GM23248 (cell line): ENCODE measurements around the gene IL31. TPM values are rescaled to one million over a fixed set of nuclear protein-coding genes. Genes with fewer than 3 reads are reported as not detected.
"Not testable (repeated sequence)": the region's sequence is repeated elsewhere in the genome, so short reads cannot be mapped to it uniquely, and the experiment has no call there.

ENCODE experiments used
- DNase-seq: peaks from one replicate; pipeline ENCODE4 v3.0.0-alpha.2; 2015
- H2AFZ ChIP-seq: fragments of 200-600 bp; sonication (generic); 2 replicates; pipeline ENCODE4 v1.6.1; 2016; ENCODE audit warnings: antibody characterized with exemption
- H3F3A ChIP-seq: fragments of 200-600 bp; sonication (generic); 2 replicates; pipeline ENCODE4 v1.6.1; 2016; ENCODE audit warnings: mild to moderate bottlenecking, antibody characterized with exemption, mixed run types; ENCODE audit not compliant: insufficient read depth
- H3K27ac ChIP-seq: fragments of 200-600 bp; sonication (generic); 2 replicates; pipeline ENCODE4 v1.5.1; 2016; ENCODE audit warnings: mild to moderate bottlenecking
- H3K27me3 ChIP-seq: fragments of 200-600 bp; sonication (generic); replicated peaks from 2 replicates; pipeline ENCODE4 v1.6.1; 2016; ENCODE audit warnings: mild to moderate bottlenecking; ENCODE audit not compliant: insufficient read depth
- H3K36me3 ChIP-seq: fragments of 200-600 bp; sonication (generic); 2 replicates; pipeline ENCODE4 v1.6.1; 2016; ENCODE audit warnings: low read depth, mild to moderate bottlenecking
- H3K4me1 ChIP-seq: fragments of 200-600 bp; sonication (generic); 2 replicates; pipeline ENCODE4 v1.6.1; 2016; ENCODE audit warnings: mild to moderate bottlenecking; ENCODE audit not compliant: insufficient read depth
- H3K4me2 ChIP-seq: fragments of 200-600 bp; sonication (generic); one replicate; pipeline ENCODE4 v1.6.1; 2016; ENCODE audit warnings: mild to moderate bottlenecking; ENCODE audit not compliant: unreplicated experiment
- H3K4me3 ChIP-seq: fragments of 200-600 bp; sonication (generic); 2 replicates; pipeline ENCODE4 v1.5.1; 2016; ENCODE audit warnings: mild to moderate bottlenecking
- H3K79me2 ChIP-seq: fragments of 200-600 bp; sonication (generic); 2 replicates; pipeline ENCODE4 v1.6.1; 2016; ENCODE audit warnings: mild to moderate bottlenecking; ENCODE audit not compliant: insufficient read depth
- H3K9ac ChIP-seq: fragments of 200-600 bp; sonication (generic); 2 replicates; pipeline ENCODE4 v1.6.1; 2016; ENCODE audit warnings: mild to moderate bottlenecking
- H3K9me2 ChIP-seq: fragments of 200-600 bp; sonication (generic); 2 replicates; pipeline ENCODE4 v1.6.1; 2016; ENCODE audit warnings: mixed run types, mild to moderate bottlenecking, moderate library complexity; ENCODE audit not compliant: insufficient read depth
- H3K9me3 ChIP-seq: fragments of 200-600 bp; sonication (generic); one replicate; pipeline ENCODE4 v1.6.1; 2017; ENCODE audit warnings: low read depth
- H4K20me1 ChIP-seq: fragments of 200-600 bp; sonication (generic); 2 replicates; pipeline ENCODE4 v1.6.0; 2016; ENCODE audit not compliant: insufficient read depth
- EZH2 ChIP-seq: fragments of 200-600 bp; sonication (generic); IDR thresholded peaks from 2 replicates; pipeline ENCODE4 v1.6.1; 2018; ENCODE audit warnings: antibody characterized with exemption, mild to moderate bottlenecking; ENCODE audit not compliant: insufficient read depth, poor library complexity, severe bottlenecking
- EZH2phosphoT487 ChIP-seq: fragments of 200-600 bp; sonication (generic); IDR thresholded peaks from 2 replicates; pipeline ENCODE4 v1.6.1; 2018; ENCODE audit warnings: antibody characterized with exemption, moderate library complexity, mild to moderate bottlenecking, low read depth; ENCODE audit not compliant: insufficient read depth
- WGBS, 2 experiments: methylation state at CpG; one replicate each; pipeline ENCODE4 v1.1.6; 2015 to 2017; ENCODE audit warnings: low lambda C conversion rate in 2 of 2, low coverage in 1 of 2; ENCODE audit errors: missing lambda C conversion rate in 2 of 2; 5-methylcytosine and 5-hydroxymethylcytosine counted together
- in situ Hi-C: fragments of 300-500 bp; cut with MboI; formaldehyde crosslinking; loops from 2 replicates; pipeline ENCODE4 v1.15.0; 2020
- polyA plus RNA-seq: library from polyadenylated mRNA; unstranded; fragments of >200 nt; fragmentation: Nextera tagmentation; extraction: Ambion mirVana; gene quantifications from 2 replicates; pipeline ENCODE4 v1.2.1, GENCODE V29; 2016
- total RNA-seq: library from RNA; depleted of rRNA; stranded (reverse); fragments of >200 nt; shearing (Covaris generic); gene quantifications from 2 replicates; pipeline ENCODE4 v1.2.3, GENCODE V29; 2014

Gene IL31
- total and polyA plus RNA-seq, 2 experiments from 2014 or later, result not detected

DNA sequence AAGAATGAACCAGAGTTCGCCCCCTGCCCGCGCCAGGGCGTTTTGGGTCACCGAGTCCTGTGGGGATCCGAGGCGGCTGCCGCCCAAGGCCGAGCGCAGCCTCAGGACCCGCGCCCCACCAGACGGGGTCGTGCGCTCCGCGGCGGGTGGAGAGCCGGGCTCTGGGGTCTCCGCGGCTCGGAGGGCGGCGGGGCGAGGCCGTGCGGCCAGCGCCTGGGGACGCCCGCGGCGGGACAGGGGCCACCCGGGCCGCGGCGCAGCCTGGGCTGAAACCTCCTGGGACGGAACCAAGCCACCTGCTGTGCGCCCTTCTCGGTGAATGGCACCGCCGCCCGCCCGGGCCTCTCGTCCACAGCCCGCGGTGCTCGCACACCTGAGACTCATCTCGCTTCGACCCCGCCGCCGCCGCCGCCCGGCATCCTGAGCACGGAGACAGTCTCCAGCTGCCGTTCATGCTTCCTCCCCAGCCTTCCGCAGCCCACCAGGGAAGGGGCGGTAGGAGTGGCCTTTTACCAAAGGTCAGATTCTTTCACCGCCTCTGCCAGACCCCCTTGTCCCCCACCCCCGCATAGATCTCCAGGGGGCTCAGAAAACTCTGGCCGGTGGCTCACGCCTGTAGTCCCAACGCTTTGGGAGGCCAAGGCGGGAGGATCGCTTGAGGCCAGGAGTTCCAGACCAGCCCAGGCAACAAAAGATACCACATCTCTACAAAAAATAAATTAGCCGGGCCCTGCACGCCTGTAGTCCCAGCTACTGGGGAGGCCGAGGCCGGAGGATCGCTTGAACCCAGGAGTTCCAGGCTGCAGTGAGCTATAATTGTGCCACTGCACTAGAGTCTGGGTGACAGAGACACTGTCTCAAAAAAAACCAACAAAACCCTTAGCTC, 30.4 kb upstream of the IL31 start:
- no peak overlapping the region for H3K9ac ChIP-seq
- no peaks in the 10 kb centered on the region; the same call in 1 of the 2 replicates for H3K27me3 ChIP-seq
- in situ Hi-C loops, result no loop called here
- no peaks in the 10 kb centered on the region for H3K9me2 ChIP-seq
- H3K9me3 ChIP-seq, result no peaks in the 10 kb centered on the region
- peak overlapping the region; percentile 62 for H3K4me3 ChIP-seq
- no peaks in the 10 kb centered on the region for H3K79me2 ChIP-seq
- H4K20me1 ChIP-seq, result no peaks in the 10 kb centered on the region
- H3F3A ChIP-seq, result peaks cover 15% of the 10 kb centered on the region; the same call in 1 of the 2 replicates
- peak overlapping the region; percentile 71 for H2AFZ ChIP-seq
- peak; percentile 91 for TF ChIP-seq EZH2
- TF ChIP-seq EZH2phosphoT487, result peak; percentile 55; the same call in 1 of the 2 replicates
- H3K4me2 ChIP-seq, result peak overlapping the region; percentile 86
- H3K4me1 ChIP-seq, result no peaks in the 10 kb centered on the region
- DNase-seq, result peak; percentile 14
- no peaks in the 10 kb centered on the region for H3K36me3 ChIP-seq
- 18 to 25% methylated on average over 42 to 55 of the region's 71 CpGs for WGBS, 2 experiments
- no peak overlapping the region for H3K27ac ChIP-seq

DNA sequence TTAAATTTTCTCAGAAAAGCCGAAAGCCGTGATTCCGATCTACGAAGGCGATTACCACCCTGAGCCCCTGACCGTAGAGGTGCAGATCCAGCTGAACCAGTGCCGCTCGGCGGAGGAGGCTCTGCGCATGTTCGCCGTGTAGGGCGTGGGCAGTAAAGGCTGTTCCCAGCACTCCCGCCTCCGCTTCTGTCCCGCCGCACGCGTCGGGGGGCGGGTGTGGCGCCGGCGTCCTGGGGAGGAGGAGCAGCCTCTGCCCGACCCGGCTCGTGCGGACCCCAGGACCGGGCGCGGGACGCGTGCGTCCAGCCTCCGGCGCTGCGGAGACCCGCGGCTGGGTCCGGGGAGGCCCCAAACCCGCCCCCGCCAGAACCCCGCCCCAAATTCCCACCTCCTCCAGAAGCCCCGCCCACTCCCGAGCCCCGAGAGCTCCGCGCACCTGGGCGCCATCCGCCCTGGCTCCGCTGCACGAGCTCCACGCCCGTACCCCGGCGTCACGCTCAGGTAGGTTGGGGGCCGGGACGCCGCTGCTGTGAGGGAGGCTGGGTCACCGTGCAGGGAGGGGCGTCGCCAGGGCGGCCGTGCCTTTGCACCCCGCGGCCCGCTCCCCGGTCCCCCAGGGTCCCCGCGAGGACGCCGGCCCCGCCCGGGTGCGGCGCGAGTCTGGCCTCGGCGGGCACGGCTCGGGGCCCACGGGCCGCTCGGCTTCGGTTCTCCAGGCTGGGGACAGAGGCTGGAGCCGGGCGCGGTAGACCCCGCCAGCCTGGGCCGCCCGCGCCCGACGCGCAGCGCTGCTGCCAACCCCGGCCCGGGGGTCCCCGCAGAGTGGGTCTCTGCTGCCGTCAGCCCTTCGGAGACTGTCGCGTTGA, 29.5 kb upstream of the IL31 start, which contains the start of gene B3GNT4:
B3GNT4 (plus strand) TSS at position 409 of the 866 bp plus-strand sequence. CDS start 910 bp downstream, outside the sequence.
- in situ Hi-C loops, result no loop called here
- H4K20me1 ChIP-seq, result no peaks in the 10 kb centered on the region
- H3K9me2 ChIP-seq, result no peaks in the 10 kb centered on the region
- DNase-seq, result peak; percentile 76
- no peak for TF ChIP-seq EZH2
- TF ChIP-seq EZH2phosphoT487, result no peak
- H3K4me1 ChIP-seq, result no peaks in the 10 kb centered on the region
- H3K4me2 ChIP-seq, result peak within 1 kb of the TSS; percentile 86
- H2AFZ ChIP-seq, result peak within 1 kb of the TSS; percentile 71
- H3K9me3 ChIP-seq, result no peaks in the 10 kb centered on the region
- WGBS, 2 experiments, result 2% methylated on average over 30 to 82 of the region's 104 CpGs
- H3K36me3 ChIP-seq, result no peaks in the 10 kb centered on the region
- peaks cover 15% of the 10 kb centered on the region; the same call in 1 of the 2 replicates for H3F3A ChIP-seq
- H3K27me3 ChIP-seq, result no peaks in the 10 kb centered on the region; the same call in 1 of the 2 replicates
- no peak within 1 kb of the TSS for H3K27ac ChIP-seq
- H3K79me2 ChIP-seq, result no peaks in the 10 kb centered on the region
- H3K4me3 ChIP-seq, result peak within 1 kb of the TSS; percentile 62
- H3K9ac ChIP-seq, result 0 out of 2 replicates have a peak within 1 kb of the TSS, but pooled peaks have one; percentile 9

GRCh38 chr12:122202811-122203210, 28.8 kb upstream of the IL31 start:
- Histone ChIP-seq H2AFZ (peak overlapping the region; percentile 71), H3F3A (peaks cover 17% of the 10 kb centered on the region), H3K4me2 (peak overlapping the region; percentile 86), H3K4me3 (peak overlapping the region; percentile 62)
- H4K20me1 ChIP-seq, H3K9me2 ChIP-seq, H3K79me2 ChIP-seq, in situ Hi-C loops, H3K27me3 ChIP-seq, H3K27ac ChIP-seq, DNase-seq, H3K4me1 ChIP-seq, H3K9ac ChIP-seq, H3K9me3 ChIP-seq, H3K36me3 ChIP-seq: not testable (repeated sequence)
- WGBS, 2 experiments, result 57 to 59% methylated on average over 19 of the region's 19 CpGs

DNA sequence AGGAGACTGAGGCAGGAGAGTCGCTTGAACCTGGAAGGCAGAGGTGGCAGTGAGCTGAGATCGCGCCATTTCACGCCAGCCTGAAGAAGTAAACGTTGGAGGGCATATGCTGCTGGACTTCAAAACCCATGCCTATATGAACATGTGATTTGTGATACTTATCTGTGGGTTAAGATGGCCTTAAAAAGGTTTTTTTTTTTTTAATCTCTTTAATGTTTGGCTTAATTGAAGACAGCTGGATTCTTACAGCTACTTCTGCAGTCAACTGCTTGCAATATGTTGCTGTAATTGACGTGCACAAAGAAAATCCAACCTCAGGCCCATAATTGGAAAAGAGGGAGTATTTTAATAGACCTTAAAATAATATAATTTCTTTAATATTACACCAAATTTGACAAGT, 28.0 kb upstream of the IL31 start:
- H3K27me3 ChIP-seq, result no peaks in the 10 kb centered on the region; the same call in 1 of the 2 replicates
- 88 to 89% methylated on average over 6 of the region's 6 CpGs for WGBS, 2 experiments
- H3K4me3 ChIP-seq, result no peak overlapping the region
- no peak overlapping the region for H3K9ac ChIP-seq
- H3F3A ChIP-seq, result peaks cover 22% of the 10 kb centered on the region
- H3K9me2 ChIP-seq, result no peaks in the 10 kb centered on the region
- TF ChIP-seq EZH2, result no peak
- no peak for TF ChIP-seq EZH2phosphoT487
- no peak overlapping the region for H3K27ac ChIP-seq
- no peak for DNase-seq
- H3K79me2 ChIP-seq, result no peaks in the 10 kb centered on the region
- no peaks in the 10 kb centered on the region for H3K36me3 ChIP-seq
- no peaks in the 10 kb centered on the region for H4K20me1 ChIP-seq
- H3K9me3 ChIP-seq, result no peaks in the 10 kb centered on the region
- in situ Hi-C loops, result no loop called here
- peaks cover 8% of the 10 kb centered on the region; the same call in 1 of the 2 replicates for H3K4me1 ChIP-seq
- H2AFZ ChIP-seq, result no peak overlapping the region
- H3K4me2 ChIP-seq, result no peak overlapping the region
